Prostate gland (tissue), 2 donors: ENCODE results near the gene IGSF11.

Experiments
- POLR2A ChIP-seq: fragments of 450-650 bp; IDR thresholded peaks from one replicate; pipeline ENCODE4 v1.6.1; 2016; ENCODE audit warnings: antibody characterized with exemption, mild to moderate bottlenecking
- TF ChIP-seq, protein P1 (sequence below), 4 experiments: fragments of 200-600 bp in 2 of 4; fragments of 450-650 bp in 2 of 4; sonication (generic) in 2 of 4; IDR thresholded peaks; 1 replicate in 3 of 4; 2 replicates in 1 of 4; pipeline ENCODE4 v1.5.1; 2016 to 2019; ENCODE audit warnings: antibody characterized with exemption in 4 of 4, mild to moderate bottlenecking in 2 of 4, moderate library complexity in 2 of 4

DNA sequence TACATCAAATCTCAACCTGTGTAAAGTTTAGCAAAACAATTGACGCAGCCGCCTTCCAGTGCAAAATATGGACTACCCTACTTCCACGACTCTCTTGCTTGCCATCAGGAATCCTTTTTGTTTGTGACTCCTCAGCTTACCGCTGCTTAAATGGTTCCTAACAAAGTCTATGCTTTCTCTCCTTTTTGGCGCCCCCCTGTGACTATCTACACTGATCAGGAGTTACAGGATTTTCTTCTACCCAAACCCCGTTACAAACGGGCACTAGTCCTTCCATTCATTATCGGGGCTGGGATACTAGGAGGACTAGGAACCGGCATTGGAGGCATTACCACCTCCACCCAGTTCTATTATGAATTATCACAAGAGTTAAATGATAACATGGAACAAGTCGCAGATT is 184.0 kb downstream of the IGSF11 start:
- no peak for TF ChIP-seq POLR2A
- TF ChIP-seq, protein P1, sequence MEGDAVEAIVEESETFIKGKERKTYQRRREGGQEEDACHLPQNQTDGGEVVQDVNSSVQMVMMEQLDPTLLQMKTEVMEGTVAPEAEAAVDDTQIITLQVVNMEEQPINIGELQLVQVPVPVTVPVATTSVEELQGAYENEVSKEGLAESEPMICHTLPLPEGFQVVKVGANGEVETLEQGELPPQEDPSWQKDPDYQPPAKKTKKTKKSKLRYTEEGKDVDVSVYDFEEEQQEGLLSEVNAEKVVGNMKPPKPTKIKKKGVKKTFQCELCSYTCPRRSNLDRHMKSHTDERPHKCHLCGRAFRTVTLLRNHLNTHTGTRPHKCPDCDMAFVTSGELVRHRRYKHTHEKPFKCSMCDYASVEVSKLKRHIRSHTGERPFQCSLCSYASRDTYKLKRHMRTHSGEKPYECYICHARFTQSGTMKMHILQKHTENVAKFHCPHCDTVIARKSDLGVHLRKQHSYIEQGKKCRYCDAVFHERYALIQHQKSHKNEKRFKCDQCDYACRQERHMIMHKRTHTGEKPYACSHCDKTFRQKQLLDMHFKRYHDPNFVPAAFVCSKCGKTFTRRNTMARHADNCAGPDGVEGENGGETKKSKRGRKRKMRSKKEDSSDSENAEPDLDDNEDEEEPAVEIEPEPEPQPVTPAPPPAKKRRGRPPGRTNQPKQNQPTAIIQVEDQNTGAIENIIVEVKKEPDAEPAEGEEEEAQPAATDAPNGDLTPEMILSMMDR (IDR thresholded peaks at IDR 0.05) = no peak
